ENCODE data around the gene RCBTB1.
"Not testable (repeated sequence)": the region's sequence is repeated elsewhere in the genome, so short reads cannot be mapped to it uniquely, and the experiment has no call there.

The RCBTB1 gene

DNA sequence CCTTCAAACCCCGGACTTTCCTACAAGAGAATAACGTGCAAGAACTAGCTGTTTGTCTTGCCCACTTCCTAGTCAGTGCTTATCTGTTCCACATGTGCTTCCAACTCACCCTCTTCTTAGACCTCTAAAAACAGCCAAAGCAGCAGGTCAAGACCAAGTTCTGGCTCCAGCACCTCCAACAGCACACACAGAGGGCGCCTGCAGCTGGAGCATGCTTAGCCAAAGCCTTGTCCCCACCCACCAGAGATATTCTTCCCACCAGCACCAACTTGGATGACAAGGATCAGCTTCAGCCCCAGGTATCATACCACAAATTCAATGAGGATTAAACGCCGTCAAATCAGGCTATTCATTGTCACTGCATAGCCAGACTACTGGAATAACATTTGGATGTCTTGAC lies 17.9 kb downstream of the RCBTB1 start:
- no peak overlapping the region for H3K4me3 ChIP-seq (ENCODE audit: low read depth, low read length)
- TF ChIP-seq, protein P1, sequence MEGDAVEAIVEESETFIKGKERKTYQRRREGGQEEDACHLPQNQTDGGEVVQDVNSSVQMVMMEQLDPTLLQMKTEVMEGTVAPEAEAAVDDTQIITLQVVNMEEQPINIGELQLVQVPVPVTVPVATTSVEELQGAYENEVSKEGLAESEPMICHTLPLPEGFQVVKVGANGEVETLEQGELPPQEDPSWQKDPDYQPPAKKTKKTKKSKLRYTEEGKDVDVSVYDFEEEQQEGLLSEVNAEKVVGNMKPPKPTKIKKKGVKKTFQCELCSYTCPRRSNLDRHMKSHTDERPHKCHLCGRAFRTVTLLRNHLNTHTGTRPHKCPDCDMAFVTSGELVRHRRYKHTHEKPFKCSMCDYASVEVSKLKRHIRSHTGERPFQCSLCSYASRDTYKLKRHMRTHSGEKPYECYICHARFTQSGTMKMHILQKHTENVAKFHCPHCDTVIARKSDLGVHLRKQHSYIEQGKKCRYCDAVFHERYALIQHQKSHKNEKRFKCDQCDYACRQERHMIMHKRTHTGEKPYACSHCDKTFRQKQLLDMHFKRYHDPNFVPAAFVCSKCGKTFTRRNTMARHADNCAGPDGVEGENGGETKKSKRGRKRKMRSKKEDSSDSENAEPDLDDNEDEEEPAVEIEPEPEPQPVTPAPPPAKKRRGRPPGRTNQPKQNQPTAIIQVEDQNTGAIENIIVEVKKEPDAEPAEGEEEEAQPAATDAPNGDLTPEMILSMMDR (conservative IDR thresholded peaks at IDR 0.05; ENCODE audit: low read depth, low read length), result no peak
- DNase-seq (ENCODE audit: low read depth), result no peak

DNA sequence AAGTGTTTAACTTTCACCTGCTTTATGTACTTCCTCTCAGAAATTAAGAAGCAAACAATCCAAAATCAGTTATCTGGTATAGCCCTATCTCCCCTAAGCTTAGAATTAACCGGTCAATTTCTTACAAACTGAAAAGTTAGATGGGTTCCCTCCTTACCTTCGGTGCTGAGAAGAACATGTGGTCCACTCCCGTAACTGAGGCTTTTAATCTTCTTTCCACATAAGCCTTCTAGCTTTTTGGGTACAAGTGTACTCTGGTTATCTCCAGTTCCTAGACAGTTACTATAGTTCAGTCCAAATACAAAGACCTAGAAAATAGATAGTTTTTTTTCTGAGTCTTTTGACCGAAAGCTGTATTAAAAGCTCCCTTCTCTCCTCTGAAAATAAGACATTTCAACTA lies 18.9 kb downstream of the RCBTB1 start:
- H3K4me3 ChIP-seq (ENCODE audit: low read depth, low read length), result no peak overlapping the region
- no peak for DNase-seq (ENCODE audit: low read depth)
- TF ChIP-seq, protein P1 (conservative IDR thresholded peaks at IDR 0.05; ENCODE audit: low read depth, low read length), result no peak

DNA sequence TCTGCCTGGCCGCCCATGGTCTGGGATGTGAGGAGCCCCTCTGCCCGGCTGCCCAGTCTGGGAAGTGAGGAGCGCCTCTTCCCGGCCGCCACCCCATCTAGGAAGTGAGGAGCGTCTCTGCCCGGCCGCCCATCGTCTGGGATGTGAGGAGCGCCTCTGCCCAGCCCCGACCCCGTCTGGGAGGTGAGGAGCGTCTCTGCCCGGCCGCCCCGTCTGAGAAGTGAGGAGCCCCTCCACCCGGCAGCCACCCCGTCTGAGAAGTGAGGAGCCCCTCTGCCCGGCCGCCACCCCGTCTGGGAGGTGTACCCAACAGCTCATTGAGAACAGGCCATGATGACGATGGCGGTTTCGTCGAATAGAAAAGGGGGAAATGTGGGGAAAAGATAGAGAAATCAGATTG lies 19.9 kb downstream of the RCBTB1 start:
- DNase-seq (ENCODE audit: low read depth); H3K4me3 ChIP-seq (ENCODE audit: low read depth, low read length): not testable (repeated sequence)

DNA sequence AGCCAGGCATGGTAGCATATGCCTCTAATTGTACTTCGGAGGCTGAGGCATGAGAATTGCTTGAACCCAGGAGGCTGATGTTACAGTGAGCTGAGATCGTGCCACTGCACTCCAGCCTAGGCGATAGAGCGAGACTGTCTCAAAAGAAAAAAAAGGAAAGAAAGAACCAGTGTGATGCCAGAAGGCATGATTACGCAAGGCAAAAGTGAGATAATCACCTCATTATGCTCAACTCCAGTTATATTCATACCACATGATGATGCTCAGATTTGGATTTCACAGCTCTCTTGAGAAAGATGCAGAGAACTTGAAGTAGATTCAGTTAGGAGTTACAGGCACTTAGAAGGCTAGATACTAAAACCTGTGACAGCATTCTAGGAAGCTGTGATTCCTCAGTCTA lies 21.8 kb downstream of the RCBTB1 start:
- TF ChIP-seq, protein P1 (conservative IDR thresholded peaks at IDR 0.05; ENCODE audit: low read depth, low read length), result no peak
- H3K4me3 ChIP-seq (ENCODE audit: low read depth, low read length), result no peak overlapping the region
- DNase-seq (ENCODE audit: low read depth), result peak; percentile 54

DNA sequence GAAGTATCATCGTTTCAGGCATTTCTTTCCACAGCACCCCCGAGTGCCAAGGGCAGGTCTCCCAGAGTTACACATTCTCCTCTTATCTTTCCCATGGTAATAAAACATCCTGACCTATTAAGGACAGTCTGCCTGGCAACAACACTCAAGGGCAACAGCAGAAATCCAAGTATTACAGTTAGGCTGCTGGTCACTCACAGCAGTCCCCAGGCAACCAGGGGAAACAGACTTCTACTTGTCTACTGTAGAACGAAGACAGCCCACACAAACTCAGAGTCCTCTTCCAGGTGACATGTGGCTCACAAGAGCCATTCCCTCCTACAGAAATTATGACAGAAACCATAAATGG lies 24.3 kb downstream of the RCBTB1 start:
- TF ChIP-seq, protein P1 (conservative IDR thresholded peaks at IDR 0.05; ENCODE audit: low read depth, low read length), result no peak
- peak; percentile 31 for DNase-seq (ENCODE audit: low read depth)
- H3K4me3 ChIP-seq (ENCODE audit: low read depth, low read length), result no peak overlapping the region

DNA sequence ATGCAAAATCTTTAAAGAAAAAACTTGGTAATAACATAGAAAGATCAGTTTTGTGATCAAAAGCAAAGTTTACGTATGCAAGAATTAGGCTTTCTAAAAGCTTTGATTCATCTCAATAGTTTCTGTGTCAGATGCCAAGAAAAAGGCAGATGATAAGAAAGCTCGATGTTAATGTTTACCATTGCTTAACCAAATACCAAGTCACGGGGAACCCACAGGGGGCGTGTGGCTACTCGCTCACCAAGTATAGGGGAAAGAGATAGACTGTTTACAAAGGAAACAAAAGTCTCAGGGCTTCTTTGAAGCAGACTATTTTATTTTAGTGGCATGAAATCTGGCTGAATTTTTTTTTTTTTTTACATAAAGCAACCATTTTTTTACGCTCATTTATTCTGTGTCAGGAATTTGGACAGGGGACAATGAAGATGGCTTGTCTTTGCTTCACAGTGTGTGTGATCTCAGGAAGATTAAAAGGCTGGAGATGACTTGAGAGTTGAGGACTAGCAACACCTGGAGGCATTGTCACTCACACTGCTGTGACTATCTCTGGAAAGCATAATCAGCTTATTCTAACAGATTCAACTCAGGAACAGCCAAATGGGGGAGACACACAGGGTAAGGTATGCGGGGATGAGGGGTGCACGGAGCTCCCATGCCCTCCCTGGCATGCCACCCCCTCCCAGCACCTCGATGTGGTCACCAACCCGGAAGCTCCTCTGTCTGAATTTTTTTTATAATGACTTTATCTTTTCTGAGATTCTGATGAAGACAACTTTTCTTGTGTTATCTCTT lies 24.9 kb downstream of the RCBTB1 start:
- peak; percentile 85 for DNase-seq (ENCODE audit: low read depth)
- TF ChIP-seq, protein P1 (conservative IDR thresholded peaks at IDR 0.05; ENCODE audit: low read depth, low read length), result peak; percentile 62
- no peak overlapping the region for H3K4me3 ChIP-seq (ENCODE audit: low read depth, low read length)

DNA sequence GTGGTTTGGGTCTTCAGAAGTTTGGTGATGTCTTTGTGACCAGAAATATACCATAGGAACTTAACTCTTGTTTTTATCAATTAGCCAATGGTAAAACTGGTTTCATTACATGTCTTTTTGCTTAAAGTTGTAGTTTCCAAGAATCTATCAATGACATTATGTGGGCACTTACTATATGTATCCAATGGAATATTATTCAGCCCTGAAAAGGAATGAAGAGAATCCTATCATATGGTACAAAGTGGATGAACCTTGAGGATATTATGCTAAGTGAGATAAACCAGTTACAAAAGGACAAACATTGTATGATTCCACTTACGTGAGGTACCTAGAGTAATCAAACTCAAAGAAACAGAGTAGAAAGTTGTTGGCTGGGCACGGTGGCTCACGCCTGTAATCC lies 26.4 kb downstream of the RCBTB1 start:
- TF ChIP-seq, protein P1 (conservative IDR thresholded peaks at IDR 0.05; ENCODE audit: low read depth, low read length), result no peak
- H3K4me3 ChIP-seq (ENCODE audit: low read depth, low read length), result no peak overlapping the region
- no peak for DNase-seq (ENCODE audit: low read depth)

Data from choroid plexus epithelial cell (primary cell).